Dedifferentiated amniotic fluid mesenchymal stem cell (primary cell): ENCODE data around the gene FGF9.

Experiments used
- DNase-seq: peaks from one replicate; pipeline ENCODE4 v3.0.0-alpha.2; 2016; ENCODE audit errors: extremely low spot score

FGF9 gene

GRCh38 chr13:21709697-21710096, 38.8 kb downstream of the FGF9 start:
- DNase-seq, result no peak

DNA sequence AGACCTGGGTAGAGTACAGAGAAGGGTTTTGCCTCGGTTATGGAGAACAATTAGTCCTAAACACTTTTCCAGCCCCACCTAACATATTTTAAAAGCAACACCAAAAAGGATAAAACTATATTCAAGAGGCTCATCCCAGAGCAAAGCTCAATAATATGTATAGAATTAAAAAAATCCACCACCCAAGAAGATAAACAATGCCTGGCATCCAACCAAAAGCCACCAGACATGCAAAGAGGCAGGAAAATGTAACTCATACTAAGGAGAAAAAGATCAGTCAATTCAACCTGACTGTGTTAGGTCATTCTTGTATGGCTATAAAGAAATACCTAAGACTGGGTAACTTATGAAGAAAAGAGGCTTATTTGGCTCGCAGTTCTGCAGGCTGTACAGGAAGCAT, 39.3 kb downstream of the FGF9 start:
- DNase-seq, result no peak

- no peak for DNase-seq
Measured at GRCh38 chr13:21717817-21718216, 46.9 kb downstream of the FGF9 start.

DNA sequence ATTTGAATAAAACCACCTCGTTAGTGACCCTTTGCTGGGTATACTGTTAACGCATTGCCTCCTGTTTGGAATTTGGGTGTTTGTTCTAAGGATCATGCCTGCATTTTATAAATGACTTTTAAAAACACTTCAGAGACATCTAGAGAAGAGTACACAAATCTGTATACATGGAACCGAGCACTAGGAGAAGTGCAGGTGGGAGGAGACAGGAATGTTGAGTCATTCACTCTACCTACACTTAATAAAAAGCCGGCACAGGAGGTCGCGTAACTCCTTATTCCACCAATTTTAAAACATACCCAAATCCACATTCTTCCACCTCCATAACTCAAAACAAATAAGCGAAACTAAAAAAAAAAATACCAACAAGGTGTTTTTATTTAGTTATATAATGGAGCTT, 48.6 kb downstream of the FGF9 start:
- DNase-seq, result no peak

GRCh38 chr13:21723807-21724505, 53.1 kb downstream of the FGF9 start:
- DNase-seq, result no peak

- no peak for DNase-seq
Measured at GRCh38 chr13:21730186-21730880, 59.5 kb downstream of the FGF9 start.

GRCh38 chr13:21733475-21734263, 62.8 kb downstream of the FGF9 start:
- DNase-seq, result no peak

- no peak for DNase-seq
Measured at GRCh38 chr13:21734961-21735360, 64.1 kb downstream of the FGF9 start.

DNA sequence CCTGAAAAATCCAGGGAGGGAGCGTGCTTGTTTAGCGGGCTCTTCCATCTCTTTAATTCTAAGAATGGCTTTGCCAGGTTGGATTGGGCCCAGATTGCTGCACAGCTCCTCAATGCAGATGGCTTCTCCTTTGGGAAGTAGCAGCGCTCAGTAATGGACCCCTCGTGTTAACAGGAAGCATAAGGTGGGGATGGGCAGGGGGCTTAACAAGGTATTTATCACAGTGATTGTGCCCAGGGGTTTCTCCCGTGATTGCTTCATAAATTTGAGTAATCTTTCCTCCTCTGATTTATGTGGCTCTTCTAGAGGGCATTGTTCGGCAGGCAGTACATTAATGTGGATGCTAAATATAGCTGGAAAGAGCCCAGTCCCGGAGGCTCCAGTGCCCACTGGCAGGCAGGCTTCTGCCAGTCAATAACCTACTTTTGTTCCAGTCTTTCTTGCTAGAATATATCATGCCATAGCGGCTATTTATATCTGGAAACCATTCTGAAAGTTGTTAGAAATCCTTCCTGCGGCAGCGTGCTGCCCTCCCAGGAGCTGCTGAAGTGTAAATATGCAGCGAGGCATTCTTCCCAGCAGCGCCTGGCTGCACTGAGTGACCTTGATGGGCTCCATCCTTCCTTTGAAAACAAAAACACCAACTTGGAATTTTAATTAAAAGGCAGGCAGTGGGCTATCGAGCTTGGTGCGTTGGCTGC, 65.0 kb downstream of the FGF9 start:
- no peak for DNase-seq

DNA sequence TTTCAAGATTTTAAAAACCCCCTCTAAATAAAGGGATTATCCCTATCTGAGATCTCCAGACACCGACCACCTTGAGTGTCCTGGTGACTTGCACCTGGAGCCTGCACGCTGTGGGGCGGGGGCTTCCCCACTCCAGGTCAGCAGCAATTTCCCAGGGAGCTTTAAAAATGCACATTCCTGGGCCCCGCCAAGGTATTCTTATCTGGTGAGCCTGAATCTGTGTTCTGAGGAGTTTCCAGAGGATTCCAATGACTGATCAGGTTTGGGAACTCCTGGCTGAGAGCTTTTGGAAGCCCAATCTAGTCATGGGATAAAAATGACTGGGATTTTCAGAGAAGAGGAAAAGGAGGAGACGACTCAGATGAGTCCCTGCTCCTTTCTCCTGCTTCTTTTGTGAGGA, 66.1 kb downstream of the FGF9 start:
- no peak for DNase-seq

- no peak for DNase-seq
Measured at GRCh38 chr13:21738630-21739029, 67.8 kb downstream of the FGF9 start.

DNA sequence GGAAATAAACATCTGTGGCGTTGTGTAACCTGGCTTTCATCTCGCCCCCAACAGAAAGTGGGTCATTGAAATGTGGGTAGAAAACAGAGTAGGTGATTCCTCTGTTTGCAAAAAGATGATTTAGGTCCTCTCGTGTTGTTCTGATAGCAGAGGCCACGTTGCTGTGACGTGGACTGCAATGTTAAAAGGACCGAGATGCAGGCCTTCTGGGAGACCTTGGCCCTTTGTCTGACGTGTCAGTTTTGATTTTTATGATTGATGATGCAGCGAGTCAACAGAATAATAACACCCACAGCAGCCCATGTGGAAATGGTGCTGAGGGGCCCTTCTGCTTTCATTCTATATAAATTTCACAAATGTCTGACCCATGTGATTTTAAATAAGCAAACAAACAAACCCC, 68.9 kb downstream of the FGF9 start:
- no peak for DNase-seq

GRCh38 chr13:21741396-21741979, 70.6 kb downstream of the FGF9 start:
- no peak for DNase-seq

DNA sequence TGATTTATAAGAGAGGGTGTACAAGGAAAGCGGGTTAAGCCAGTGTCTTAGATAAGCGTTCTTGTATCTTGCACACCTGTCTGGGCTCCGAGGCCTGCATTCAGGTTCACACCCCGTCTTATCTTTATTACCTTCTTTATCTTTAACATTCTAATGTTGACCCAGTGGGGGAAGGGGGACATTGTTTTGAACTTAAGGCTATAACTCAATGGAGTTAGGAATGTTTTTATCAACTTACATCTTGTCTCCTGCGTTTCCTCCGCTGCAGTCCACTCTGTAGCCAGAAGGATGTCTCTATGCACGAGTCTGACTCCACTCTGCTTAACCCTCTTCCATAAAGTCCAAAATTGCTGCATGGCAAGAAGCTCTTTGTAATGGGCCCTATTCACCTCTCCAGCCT, 71.2 kb downstream of the FGF9 start:
- no peak for DNase-seq

GRCh38 chr13:21744149-21744548, 73.3 kb downstream of the FGF9 start:
- no peak for DNase-seq

DNA sequence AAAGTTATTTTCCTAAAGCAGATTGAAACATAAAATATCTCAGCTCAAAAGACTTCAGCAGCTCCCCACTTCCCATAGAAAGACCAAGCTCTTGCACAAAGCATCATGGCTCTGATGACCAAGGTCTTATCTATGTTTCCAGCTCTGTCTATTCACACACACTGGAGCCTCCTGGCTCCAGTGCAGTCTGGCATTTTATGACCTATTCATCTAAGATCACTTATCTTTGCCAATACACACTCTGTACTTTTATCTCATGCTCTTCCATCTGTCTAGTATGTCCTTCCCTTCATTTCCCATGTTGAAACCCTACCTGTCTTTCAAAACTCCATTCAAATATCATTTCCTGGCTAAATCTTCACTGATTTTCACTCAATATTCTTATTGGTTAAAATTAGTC, 74.4 kb downstream of the FGF9 start:
- DNase-seq, result no peak

- DNase-seq, result no peak
Measured at GRCh38 chr13:21747456-21747855, 76.6 kb downstream of the FGF9 start.

- no peak for DNase-seq
Measured at GRCh38 chr13:21748166-21748565, 77.3 kb downstream of the FGF9 start.

DNA sequence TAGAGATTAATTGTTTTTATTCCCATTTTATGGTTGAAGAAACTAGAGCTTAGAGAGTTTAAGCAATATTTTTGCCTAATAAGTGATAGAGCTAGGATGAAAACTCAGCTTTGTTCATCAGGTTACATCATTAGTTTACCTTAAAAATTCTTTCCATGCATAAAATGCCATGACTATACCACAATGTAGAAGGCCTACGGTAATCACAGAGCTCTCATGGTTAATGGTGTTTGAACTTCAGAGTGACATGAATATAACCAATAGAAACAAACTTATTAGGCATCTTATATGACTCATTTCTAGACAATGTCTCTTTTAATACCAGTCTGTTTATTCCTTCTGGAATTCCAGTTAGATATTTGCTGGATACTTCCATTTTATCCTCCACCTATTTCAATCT, 78.5 kb downstream of the FGF9 start:
- DNase-seq, result no peak

DNA sequence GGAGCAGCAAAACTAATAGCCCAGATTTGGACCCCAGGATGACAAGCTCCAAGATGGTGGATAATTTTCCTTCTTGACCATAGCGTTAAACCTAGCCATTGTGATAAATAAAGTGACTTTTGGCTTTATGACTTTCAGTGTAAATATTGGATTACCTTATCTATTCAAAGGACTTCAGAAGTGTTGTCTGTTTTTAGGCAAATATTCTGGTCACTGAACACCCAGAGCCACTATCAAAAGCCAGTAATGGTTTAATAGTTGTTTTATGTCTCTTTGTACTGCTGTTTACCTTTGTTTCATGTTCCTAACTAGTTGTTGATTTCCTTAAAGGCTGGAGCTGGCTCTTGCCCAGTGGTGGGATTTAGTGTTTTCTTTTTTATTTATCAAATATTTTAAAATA, 81.6 kb downstream of the FGF9 start:
- no peak for DNase-seq

GRCh38 chr13:21753117-21753729, 82.3 kb downstream of the FGF9 start:
- DNase-seq, result no peak
